MM.1S (cell line): Measurements from ENCODE around the gene SOX11.

Source experiments
- CTCF ChIP-seq: fragments of 300-600 bp; sonication (generic); IDR thresholded peaks from 2 replicates; pipeline ENCODE4 v1.5.1; 2016; ENCODE audit warnings: antibody characterized with exemption, low read length, mixed read lengths
- EZH2 ChIP-seq: fragments of 300-600 bp; sonication (generic); optimal IDR thresholded peaks from 2 replicates; pipeline ENCODE3; 2017; ENCODE audit warnings: low read depth, mild to moderate bottlenecking, antibody characterized with exemption, low read length, mixed read lengths

GRCh38 chr2:5710615-5711014 is 18.4 kb downstream of the SOX11 start:
- no peak for TF ChIP-seq CTCF
- no peak for TF ChIP-seq EZH2
